HepG2 (cell line): ENCODE measurements around the gene NTMT1. TPM values are rescaled to one million over a fixed set of nuclear protein-coding genes. Genes with fewer than 3 reads are reported as not detected.

ENCODE experiments used
- ATRX ChIP-seq: sonication (generic); formaldehyde crosslinking; IDR thresholded peaks from 2 replicates; pipeline ENCODE4 v1.4.0; 2020; ENCODE audit warnings: missing genetic modification reagents, borderline replicate concordance
- ELF3 ChIP-seq: IDR thresholded peaks from 2 replicates; pipeline ENCODE4 v1.6.1; 2016; ENCODE audit warnings: missing genetic modification reagents, missing compliant biosample characterization
- FOXO1 ChIP-seq: sonication (generic); formaldehyde crosslinking; IDR thresholded peaks from 2 replicates; pipeline ENCODE4 v1.4.0; 2020; ENCODE audit warnings: missing genetic modification reagents
- HIVEP1 ChIP-seq: sonication (generic); formaldehyde crosslinking; IDR thresholded peaks from 2 replicates; pipeline ENCODE4 v1.4.0; 2020; ENCODE audit warnings: mild to moderate bottlenecking, missing genetic modification reagents
- IKZF4 ChIP-seq: sonication (generic); formaldehyde crosslinking; IDR thresholded peaks from 2 replicates; pipeline ENCODE4 v1.5.1; 2020; ENCODE audit warnings: borderline replicate concordance, mild to moderate bottlenecking, low read depth, missing genetic modification reagents; ENCODE audit errors: not compliant biosample characterization
- MTA3 ChIP-seq: sonication (generic); formaldehyde crosslinking; IDR thresholded peaks from 2 replicates; pipeline ENCODE4 v1.4.0; 2020; ENCODE audit warnings: missing genetic modification reagents
- RFXAP ChIP-seq: sonication (generic); formaldehyde crosslinking; IDR thresholded peaks from 2 replicates; pipeline ENCODE4 v1.4.0; 2020; ENCODE audit warnings: missing genetic modification reagents, borderline replicate concordance
- TEAD3 ChIP-seq: optimal IDR thresholded peaks from 2 replicates; pipeline ENCODE3; 2016; ENCODE audit warnings: borderline replicate concordance
- ZMAT3 ChIP-seq: sonication (generic); formaldehyde crosslinking; conservative IDR thresholded peaks from 2 replicates; pipeline ENCODE4 v1.7.0; 2021; ENCODE audit warnings: missing genetic modification reagents
- ZNF101 ChIP-seq: sonication (generic); formaldehyde crosslinking; IDR thresholded peaks from 2 replicates; pipeline ENCODE4 v1.4.0; 2020; ENCODE audit warnings: mild to moderate bottlenecking, low read depth, missing genetic modification reagents, borderline replicate concordance
- ZNF224 ChIP-seq: sonication (generic); formaldehyde crosslinking; IDR thresholded peaks from 2 replicates; pipeline ENCODE4 v1.5.0; 2020; ENCODE audit warnings: mild to moderate bottlenecking, missing genetic modification reagents
- ZNF256 ChIP-seq: sonication (generic); formaldehyde crosslinking; conservative IDR thresholded peaks from 2 replicates; pipeline ENCODE4 v1.4.0; 2020; ENCODE audit warnings: missing genetic modification reagents
- ZNF263 ChIP-seq: sonication (generic); formaldehyde crosslinking; IDR thresholded peaks from 2 replicates; pipeline ENCODE4 v1.4.0; 2020; ENCODE audit warnings: missing genetic modification reagents
- ZNF318 ChIP-seq: sonication (generic); formaldehyde crosslinking; IDR thresholded peaks from 2 replicates; pipeline ENCODE4 v1.4.0; 2020; ENCODE audit warnings: mild to moderate bottlenecking, missing genetic modification reagents
- ZNF564 ChIP-seq: sonication (generic); formaldehyde crosslinking; IDR thresholded peaks from 2 replicates; pipeline ENCODE4 v1.8.1; 2023; ENCODE audit warnings: mild to moderate bottlenecking, missing genetic modification reagents
- ZNF678 ChIP-seq: sonication (generic); formaldehyde crosslinking; IDR thresholded peaks from 2 replicates; pipeline ENCODE4 v1.4.0; 2020; ENCODE audit warnings: mild to moderate bottlenecking, missing genetic modification reagents
- ZSCAN22 ChIP-seq: sonication (generic); formaldehyde crosslinking; IDR thresholded peaks from 2 replicates; pipeline ENCODE4 v1.4.0; 2020; ENCODE audit warnings: mild to moderate bottlenecking, missing genetic modification reagents
- ZSCAN30 ChIP-seq: sonication (generic); formaldehyde crosslinking; IDR thresholded peaks from 2 replicates; pipeline ENCODE4 v1.5.0; 2020; ENCODE audit warnings: mild to moderate bottlenecking, missing genetic modification reagents
- polyA plus RNA-seq, 8 experiments: library from polyadenylated mRNA; depleted of rRNA in 3 of 8; stranded (reverse) in 7 of 8; unstranded in 1 of 8; fragments of >200 nt; fragmentation: Illumina TruSeq in 4 of 8; extraction: Trizol in 4 of 8; gene quantifications; 2 replicates each; pipeline versions ENCODE4 v1.2.1 to v1.2.3, GENCODE V29; 2011 to 2016; ENCODE audit warnings: low read depth in 4 of 8, missing spikeins in 1 of 8, mixed read lengths in 1 of 8; ENCODE audit not compliant: insufficient read depth in 1 of 8
- total RNA-seq, 5 experiments: library from RNA; depleted of rRNA; stranded (reverse); fragments of >200 nt; fragmentation: Illumina TruSeq; extraction: Trizol; gene quantifications; 2 replicates each; pipeline ENCODE4 v1.2.3, GENCODE V29; 2016; ENCODE audit warnings: low read depth in 1 of 5
- TF ChIP-seq, protein P1 (sequence below): IDR thresholded peaks from 2 replicates; pipeline ENCODE4 v1.6.1; 2016; ENCODE audit warnings: missing compliant biosample characterization, missing genetic modification reagents, borderline replicate concordance
- TF ChIP-seq, protein P2 (sequence below): sonication (generic); formaldehyde crosslinking; IDR thresholded peaks from 2 replicates; pipeline ENCODE4 v1.5.0; 2020; ENCODE audit warnings: missing genetic modification reagents

NTMT1 gene
- total and polyA plus RNA-seq, 2 of the 13 experiments (the other 11 are each of a cell fraction or from before 2014, with no cell fraction given), result 49.1 to 53.8 TPM

- TF ChIP-seq FOXO1 (CRISPR knock-in tag) (0 out of 2 replicates have a peak, but pooled peaks have one; percentile 46), ZSCAN22 (CRISPR knock-in tag) (no peak), TEAD3 (CRISPR knock-in tag) (no peak), MTA3 (CRISPR knock-in tag) (no peak), ZSCAN30 (CRISPR knock-in tag) (no peak), ZMAT3 (0 out of 2 replicates have a peak, but pooled peaks have one; percentile 23), ZNF256 (CRISPR knock-in tag) (peak; percentile 76; the same call in 1 of the 2 replicates), IKZF4 (peak; percentile 41), ZNF263 (CRISPR knock-in tag) (peak; percentile 44), ELF3 (CRISPR knock-in tag) (0 out of 2 replicates have a peak, but pooled peaks have one; percentile 49), ZNF224 (CRISPR knock-in tag) (peak; percentile 83; the same call in 1 of the 2 replicates), ATRX (CRISPR knock-in tag) (no peak), ZNF564 (CRISPR knock-in tag) (no peak), ZNF318 (CRISPR knock-in tag) (no peak), RFXAP (CRISPR knock-in tag) (peak; percentile 76), ZNF678 (CRISPR knock-in tag) (no peak), ZNF101 (CRISPR knock-in tag) (no peak), HIVEP1 (CRISPR knock-in tag) (peak; percentile 39; the same call in 1 of the 2 replicates)
- TF ChIP-seq, protein P1, sequence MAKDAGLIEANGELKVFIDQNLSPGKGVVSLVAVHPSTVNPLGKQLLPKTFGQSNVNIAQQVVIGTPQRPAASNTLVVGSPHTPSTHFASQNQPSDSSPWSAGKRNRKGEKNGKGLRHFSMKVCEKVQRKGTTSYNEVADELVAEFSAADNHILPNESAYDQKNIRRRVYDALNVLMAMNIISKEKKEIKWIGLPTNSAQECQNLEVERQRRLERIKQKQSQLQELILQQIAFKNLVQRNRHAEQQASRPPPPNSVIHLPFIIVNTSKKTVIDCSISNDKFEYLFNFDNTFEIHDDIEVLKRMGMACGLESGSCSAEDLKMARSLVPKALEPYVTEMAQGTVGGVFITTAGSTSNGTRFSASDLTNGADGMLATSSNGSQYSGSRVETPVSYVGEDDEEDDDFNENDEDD (CRISPR knock-in tag), result peak; percentile 72
- TF ChIP-seq, protein P2, sequence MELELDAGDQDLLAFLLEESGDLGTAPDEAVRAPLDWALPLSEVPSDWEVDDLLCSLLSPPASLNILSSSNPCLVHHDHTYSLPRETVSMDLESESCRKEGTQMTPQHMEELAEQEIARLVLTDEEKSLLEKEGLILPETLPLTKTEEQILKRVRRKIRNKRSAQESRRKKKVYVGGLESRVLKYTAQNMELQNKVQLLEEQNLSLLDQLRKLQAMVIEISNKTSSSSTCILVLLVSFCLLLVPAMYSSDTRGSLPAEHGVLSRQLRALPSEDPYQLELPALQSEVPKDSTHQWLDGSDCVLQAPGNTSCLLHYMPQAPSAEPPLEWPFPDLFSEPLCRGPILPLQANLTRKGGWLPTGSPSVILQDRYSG, result peak; percentile 46; the same call in 1 of the 2 replicates
Observed at GRCh38 chr9:129626079-129626624, at the start of gene NTMT1 (continued).
